AG04450 (cell line): ENCODE measurements around the gene ACOD1. TPM values are rescaled to one million over a fixed set of nuclear protein-coding genes. Genes with fewer than 3 reads are reported as not detected.
A peak's percentile ranks its signal among the peaks of the same experiment; 100 is the strongest.

Source experiments
- CTCF ChIA-PET: fragments of 300-600, 350-600 bp; formaldehyde crosslinking; extraction: SDS; loops from one replicate; lab custom pipeline; 2022; ENCODE audit warnings: antibody characterized with exemption, inconsistent platforms; lab: Charles Lee
- POLR2A ChIA-PET: fragments of 350-600 bp; formaldehyde crosslinking; extraction: SDS; loops from one replicate; lab custom pipeline; 2021; ENCODE audit warnings: antibody characterized with exemption, inconsistent platforms; lab: Yijun Ruan, JAX
- DNase-seq: peaks from one replicate; pipeline ENCODE4 v3.0.0-alpha.2; 2011; ENCODE audit warnings: low read depth, low spot score
- H3K27ac ChIP-seq: one replicate; pipeline ENCODE4 v1.5.1; 2012; ENCODE audit warnings: low read depth, low read length, control low read depth
- H3K27me3 ChIP-seq: one replicate; pipeline ENCODE4 v1.6.0; 2012; ENCODE audit warnings: low read length; ENCODE audit not compliant: control insufficient read depth, insufficient read depth
- H3K4me3 ChIP-seq: 2 replicates; pipeline ENCODE4 v1.5.1; 2011; ENCODE audit warnings: mild to moderate bottlenecking, low read depth, low read length, control low read depth
- H3K9me3 ChIP-seq: 2 replicates; pipeline ENCODE4 v1.5.1; 2012; ENCODE audit warnings: low read length; ENCODE audit not compliant: control insufficient read depth, insufficient read depth
- polyA plus RNA-seq: library from polyadenylated mRNA; depleted of rRNA; stranded (reverse); fragments of >200 nt; gene quantifications from 2 replicates; pipeline ENCODE4 v1.2.3, GENCODE V29; 2011; rRNA removed
- TF ChIP-seq, protein P1 (sequence below): IDR thresholded peaks from 2 replicates; pipeline ENCODE4 v1.5.1; 2011; ENCODE audit warnings: low read depth, low read length, control low read depth, inconsistent platforms

ACOD1 gene
- polyA plus RNA-seq, 1 experiment: not detected

DNA sequence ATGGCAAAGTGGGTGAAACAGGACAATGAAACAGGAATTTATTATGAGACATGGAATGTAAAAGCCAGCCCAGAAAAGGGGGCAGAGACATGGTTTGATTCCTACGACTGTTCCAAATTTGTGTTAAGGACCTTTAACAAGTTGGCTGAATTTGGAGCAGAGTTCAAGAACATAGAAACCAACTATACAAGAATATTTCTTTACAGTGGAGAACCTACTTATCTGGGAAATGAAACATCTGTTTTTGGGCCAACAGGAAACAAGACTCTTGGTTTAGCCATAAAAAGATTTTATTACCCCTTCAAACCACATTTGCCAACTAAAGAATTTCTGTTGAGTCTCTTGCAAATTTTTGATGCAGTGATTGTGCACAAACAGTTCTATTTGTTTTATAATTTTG lies 52.2 kb downstream of the ACOD1 start:
- TF ChIP-seq, protein P1, sequence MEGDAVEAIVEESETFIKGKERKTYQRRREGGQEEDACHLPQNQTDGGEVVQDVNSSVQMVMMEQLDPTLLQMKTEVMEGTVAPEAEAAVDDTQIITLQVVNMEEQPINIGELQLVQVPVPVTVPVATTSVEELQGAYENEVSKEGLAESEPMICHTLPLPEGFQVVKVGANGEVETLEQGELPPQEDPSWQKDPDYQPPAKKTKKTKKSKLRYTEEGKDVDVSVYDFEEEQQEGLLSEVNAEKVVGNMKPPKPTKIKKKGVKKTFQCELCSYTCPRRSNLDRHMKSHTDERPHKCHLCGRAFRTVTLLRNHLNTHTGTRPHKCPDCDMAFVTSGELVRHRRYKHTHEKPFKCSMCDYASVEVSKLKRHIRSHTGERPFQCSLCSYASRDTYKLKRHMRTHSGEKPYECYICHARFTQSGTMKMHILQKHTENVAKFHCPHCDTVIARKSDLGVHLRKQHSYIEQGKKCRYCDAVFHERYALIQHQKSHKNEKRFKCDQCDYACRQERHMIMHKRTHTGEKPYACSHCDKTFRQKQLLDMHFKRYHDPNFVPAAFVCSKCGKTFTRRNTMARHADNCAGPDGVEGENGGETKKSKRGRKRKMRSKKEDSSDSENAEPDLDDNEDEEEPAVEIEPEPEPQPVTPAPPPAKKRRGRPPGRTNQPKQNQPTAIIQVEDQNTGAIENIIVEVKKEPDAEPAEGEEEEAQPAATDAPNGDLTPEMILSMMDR: no peak
- POLR2A ChIA-PET: no interaction called here
- CTCF ChIA-PET: interaction anchor here (3.7 kb wide), 1 partner anchor 20 kb away, joined by 26 read pairs; no protein-coding TSS in a partner anchor

DNA sequence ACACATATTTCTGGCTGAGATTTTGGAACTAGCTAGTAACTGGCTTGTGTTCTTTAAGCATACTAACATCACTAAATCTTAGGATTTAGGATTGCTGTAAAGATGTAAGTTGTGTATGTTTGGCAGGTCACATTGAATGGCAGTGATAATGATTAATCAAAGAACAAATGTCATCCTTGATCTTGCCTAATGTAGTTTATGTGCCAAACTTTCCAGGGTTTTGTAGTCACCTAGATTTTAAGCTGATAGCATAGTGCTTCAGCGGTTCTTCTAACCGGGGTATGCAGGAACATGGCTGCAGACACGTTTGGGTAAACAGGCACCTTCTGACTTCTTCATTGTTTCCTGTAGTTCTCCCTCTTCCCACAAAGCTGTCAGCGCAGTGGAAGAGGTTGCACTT lies 53.2 kb downstream of the ACOD1 start:
- ChIA-PET CTCF (interaction anchor here (0.8 to 3.7 kb wide), 12 partner anchors 9 to 1327 kb away, joined by 3 to 27 read pairs (median 5); partner anchors contain the start of gene CLN5), POLR2A (no interaction called here)
- Histone ChIP-seq H3K9me3 (no peaks in the 10 kb centered on the region), H3K4me3 (no peak overlapping the region), H3K27me3 (no peaks in the 10 kb centered on the region), H3K27ac (no peak overlapping the region)
- TF ChIP-seq, protein P1: no peak
- no peak for DNase-seq

More for the DNA sequence above, 52.2 kb downstream of the ACOD1 start:
- no peaks in the 10 kb centered on the region for H3K27me3 ChIP-seq
- no peak overlapping the region for H3K27ac ChIP-seq
- no peak overlapping the region for H3K4me3 ChIP-seq
- no peak for DNase-seq
- no peaks in the 10 kb centered on the region for H3K9me3 ChIP-seq

DNA sequence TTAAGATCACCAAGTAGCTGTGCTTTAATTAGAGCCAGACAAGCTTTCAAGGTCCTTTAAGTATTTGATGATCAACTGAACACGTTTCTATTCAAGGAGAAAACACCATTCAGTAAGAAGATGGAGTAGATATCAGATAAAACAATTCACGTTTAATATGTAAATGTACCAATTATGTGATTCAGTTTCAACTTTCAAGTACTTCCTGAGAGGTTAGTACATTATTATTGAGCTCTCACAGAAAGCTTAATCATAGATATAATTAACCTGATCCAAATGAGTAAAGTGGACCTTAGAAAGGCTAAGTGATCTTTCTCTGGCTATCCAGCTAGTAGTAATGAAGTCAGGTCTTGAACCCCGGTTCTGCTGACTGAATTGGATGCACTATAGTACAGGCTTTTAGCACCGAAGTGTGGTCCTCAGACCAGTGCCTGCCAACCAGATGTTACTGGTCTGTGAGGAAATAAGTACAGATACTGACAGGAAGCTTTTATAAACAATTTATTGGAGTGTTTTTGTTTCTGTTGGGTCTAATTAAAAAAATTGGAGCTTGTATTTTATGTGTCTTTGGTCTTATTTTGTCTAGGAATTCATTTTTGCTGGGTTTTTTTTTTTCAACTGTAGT lies 53.8 kb downstream of the ACOD1 start:
- H3K9me3 ChIP-seq: no peaks in the 10 kb centered on the region
- H3K27me3 ChIP-seq: no peaks in the 10 kb centered on the region
- ChIA-PET CTCF (interaction anchor here (0.6 to 3.7 kb wide), 18 partner anchors 9 to 1329 kb away, joined by 3 to 27 read pairs (median 5); partner anchors contain the start of gene CLN5), POLR2A (no interaction called here)
- H3K4me3 ChIP-seq: no peak overlapping the region
- TF ChIP-seq, protein P1: no peak
- no peak for DNase-seq
- no peak overlapping the region for H3K27ac ChIP-seq

DNA sequence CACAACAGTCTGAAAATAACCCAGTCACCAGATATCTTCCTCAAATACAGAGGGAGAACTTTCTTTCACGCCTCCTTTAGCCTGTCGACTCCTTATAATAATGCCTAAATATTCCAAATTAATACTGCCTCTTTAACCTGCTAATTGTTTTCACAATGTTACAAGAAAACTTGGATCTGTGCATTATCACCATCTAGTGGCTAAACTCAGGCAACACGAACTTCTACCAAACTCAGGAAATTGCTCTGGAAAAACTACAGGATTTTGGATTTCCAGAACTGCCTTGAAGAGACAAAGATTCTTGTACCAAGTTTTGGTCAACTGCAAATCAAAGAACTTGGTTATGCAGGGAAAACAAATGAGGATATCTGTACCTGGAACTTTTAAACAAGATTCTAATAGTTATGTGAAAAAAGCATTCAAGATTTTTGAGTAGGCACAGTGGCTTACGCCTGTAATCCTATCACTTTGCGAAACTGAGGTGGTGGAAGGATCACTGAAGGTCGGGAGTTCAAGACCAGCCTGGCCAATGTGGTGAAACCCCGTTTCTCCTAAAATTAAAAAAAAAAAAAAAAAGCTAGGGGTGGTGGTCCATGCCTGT lies 54.4 kb downstream of the ACOD1 start:
- no peak overlapping the region for H3K27ac ChIP-seq
- DNase-seq: no peak
- ChIA-PET CTCF (interaction anchor here (0.5 to 3.7 kb wide), 36 partner anchors 9 to 1330 kb away, joined by 3 to 27 read pairs (median 4); partner anchors contain the start of gene CLN5), POLR2A (interaction anchor here (0.6 kb wide), 1 partner anchor 299 kb away, joined by 6 read pairs; no protein-coding TSS in a partner anchor)
- no peak overlapping the region for H3K4me3 ChIP-seq
- no peaks in the 10 kb centered on the region for H3K9me3 ChIP-seq
- no peaks in the 10 kb centered on the region for H3K27me3 ChIP-seq
- TF ChIP-seq, protein P1: peak; percentile 83

Other genes with a start within 250 kb of the ACOD1 start
- gene KCTD12, start 62.1 kb upstream of the ACOD1 start, polyA plus RNA-seq: 2.0 and 2.3 TPM in 2 replicates
- gene CLN5, start 43.6 kb downstream of the ACOD1 start, polyA plus RNA-seq: 28.7 and 38.6 TPM in 2 replicates
- 29.0 and 38.0 TPM in 2 replicates for gene FBXL3, start 78.6 kb downstream of the ACOD1 start, polyA plus RNA-seq